CD4-positive, alpha-beta T cell (primary cell): Measurements from ENCODE around the gene CYP2J2. TPM values are rescaled to one million over a fixed set of nuclear protein-coding genes. Genes with fewer than 3 reads are reported as not detected.
A peak's percentile ranks its signal among the peaks of the same experiment; 100 is the strongest.

ENCODE experiments used
- ATAC-seq: fragments of 200-7000 bp; cut with Tn5 transposase; one replicate; pipeline ENCODE4 v1.10.0; 2022; ENCODE audit warnings: mild to moderate bottlenecking; ENCODE audit not compliant: poor library complexity
- CTCF ChIA-PET: fragments of 350-600 bp; sonication (Branson Sonifier 250); formaldehyde crosslinking; loops from one replicate; lab custom pipeline; 2021; ENCODE audit warnings: antibody characterized with exemption, inconsistent platforms; lab: Charles Lee
- POLR2A ChIA-PET: fragments of 350-600 bp; sonication (Branson Sonifier 250); formaldehyde crosslinking; loops from one replicate; lab custom pipeline; 2021; ENCODE audit warnings: antibody characterized with exemption, inconsistent platforms; lab: Charles Lee
- DNase-seq, 14 experiments: peaks; one replicate each; pipeline ENCODE4 v3.0.0-alpha.2; 2013 to 2020; ENCODE audit warnings: mixed read lengths in 2 of 14
- H3K27ac ChIP-seq, 2 donors: one replicate each; pipeline versions ENCODE4 v1.5.1 to v1.7.0; 2013; ENCODE audit warnings: low read length in 2 of 2, low read depth in 1 of 2, mild to moderate bottlenecking in 1 of 2
- H3K27me3 ChIP-seq, 2 experiments: 1 replicate in 1 of 2; 2 replicates in 1 of 2; pipeline versions ENCODE4 v1.6.1 to v1.7.0; 2013; ENCODE audit warnings: low read length in 2 of 2, control low read depth in 1 of 2, mild to moderate bottlenecking in 1 of 2, moderate library complexity in 1 of 2; ENCODE audit not compliant: insufficient read depth in 2 of 2, control insufficient read depth in 1 of 2
- H3K36me3 ChIP-seq: one replicate; pipeline ENCODE4 v1.6.1; 2013; ENCODE audit warnings: low read length, control low read depth; ENCODE audit not compliant: insufficient read depth
- H3K4me1 ChIP-seq: one replicate; pipeline ENCODE4 v1.6.1; 2013; ENCODE audit warnings: low read length, control low read depth; ENCODE audit not compliant: insufficient read depth
- H3K4me3 ChIP-seq: one replicate; pipeline ENCODE4 v1.5.1; 2013; ENCODE audit warnings: mild to moderate bottlenecking, low read length, moderate library complexity
- H3K9me3 ChIP-seq, 2 experiments: 1 replicate in 1 of 2; 2 replicates in 1 of 2; pipeline versions ENCODE4 v1.6.1 to v1.7.0; 2013; ENCODE audit warnings: low read length in 2 of 2, mild to moderate bottlenecking in 2 of 2, control low read depth in 1 of 2, moderate library complexity in 1 of 2; ENCODE audit not compliant: control insufficient read depth in 1 of 2, insufficient read depth in 1 of 2
- H3K27ac Mint-ChIP-seq: one replicate; pipeline ENCODE4 v1.8.0; 2020; ENCODE audit warnings: mixed read lengths
- H3K27me3 Mint-ChIP-seq: one replicate; pipeline ENCODE4 v1.8.0; 2021; ENCODE audit warnings: mixed read lengths
- H3K36me3 Mint-ChIP-seq: one replicate; pipeline ENCODE4 v1.8.0; 2021; ENCODE audit warnings: low read depth, mixed read lengths
- H3K4me1 Mint-ChIP-seq: one replicate; pipeline ENCODE4 v1.8.0; 2021; ENCODE audit warnings: low read depth, mixed read lengths
- H3K4me3 Mint-ChIP-seq: one replicate; pipeline ENCODE4 v1.8.0; 2020; ENCODE audit warnings: mild to moderate bottlenecking, mixed read lengths
- H3K9me3 Mint-ChIP-seq: one replicate; pipeline ENCODE4 v1.8.0; 2020; ENCODE audit warnings: mixed read lengths
- CTCF ChIP-seq: fragments of 200-600 bp; IDR thresholded peaks from one replicate; pipeline ENCODE4 v1.8.0; 2022; ENCODE audit warnings: antibody characterized with exemption, mild to moderate bottlenecking
- intact Hi-C, 2 experiments: fragments of 100-400 bp; cut with DNase I in 1 of 2; cut with micrococcal nuclease in 1 of 2; formaldehyde crosslinking; loops; one replicate each; pipeline versions ENCODE4 v1.15.1 to v1.9.0; 2023 to 2025; cut with DNase I, micrococcal nuclease
- polyA plus RNA-seq, 2 donors: library from polyadenylated mRNA; unstranded; fragments of 120-200 nt; gene quantifications; one replicate each; pipeline ENCODE4 v1.2.1, GENCODE V29; 2013
- total RNA-seq, 174 experiments: library from RNA in 2 of 174; stranded (reverse) in 2 of 174; gene quantifications; one replicate each; pipeline ENCODE4 v1.2.3 and lab custom pipeline; 2021 to 2026

CYP2J2 gene
- under 1 TPM; 0.28 to 0.33 TPM for total RNA-seq
- polyA plus RNA-seq (2013, experiment 1 of 2): 0.82 TPM
- 1.2 TPM for polyA plus RNA-seq (2013, experiment 2 of 2)
- total RNA-seq (lab: John Stamatoyannopoulos, UW): 0.06 to 6.6 (median 0.71) reads per million in 172 experiments

GRCh38 chr1:59926381-59927123 is at the start of gene CYP2J2:
TSS of gene CYP2J2 (minus strand) at chr1:59926773. CDS start at chr1:59926746, 27 bp downstream.
- H3K27me3 Mint-ChIP-seq: peaks cover 35% of the 10 kb centered on the region
- Histone ChIP-seq H3K27me3 (peaks cover 8 to 29% of the 10 kb centered on the region in 2 experiments), H3K4me1 (peaks cover 4% of the 10 kb centered on the region), H3K4me3 (peak within 1 kb of the TSS; percentile 75), H3K36me3 (no peaks in the 10 kb centered on the region), H3K9me3 (peaks cover 0 to 10% of the 10 kb centered on the region in 2 experiments), H3K27ac (no peak within 1 kb of the TSS)
- peaks cover 2% of the 10 kb centered on the region for H3K9me3 Mint-ChIP-seq
- ChIA-PET CTCF (interaction anchor here (1.6 kb wide), 1 partner anchor 21 kb away, joined by 5 read pairs; no protein-coding TSS in a partner anchor), POLR2A (interaction anchor here (0.9 kb wide), 1 partner anchor 1124 kb away, joined by 3 read pairs; no protein-coding TSS in a partner anchor)
- TF ChIP-seq CTCF: no peak
- peak; percentile 85 for ATAC-seq
- intact Hi-C loops: no loop called here
- H3K4me1 Mint-ChIP-seq: peaks cover 15% of the 10 kb centered on the region
- peak in 11 of 14 experiments; percentile 6 to 57 (median 34) for DNase-seq
- H3K27ac Mint-ChIP-seq: peak within 1 kb of the TSS; percentile 30
- peaks cover 5% of the 10 kb centered on the region for H3K36me3 Mint-ChIP-seq
- H3K4me3 Mint-ChIP-seq: peak within 1 kb of the TSS; percentile 93

- intact Hi-C loops: loop anchor here (5.0 to 10.0 kb wide), 4 partner anchors 1069 to 1611 kb away; no protein-coding TSS in a partner anchor
- H3K4me1 Mint-ChIP-seq: peaks cover 7% of the 10 kb centered on the region
- no peaks in the 10 kb centered on the region for H3K9me3 Mint-ChIP-seq
- ATAC-seq (no peak), DNase-seq (no peak)
- CTCF ChIA-PET: no interaction called here
- H3K27ac ChIP-seq: no peak overlapping the region
- peaks cover 7 to 14% of the 10 kb centered on the region in 2 experiments for H3K27me3 ChIP-seq
- no peak overlapping the region for H3K4me3 Mint-ChIP-seq
- H3K27ac Mint-ChIP-seq: no peak overlapping the region
- H3K4me1 ChIP-seq: peaks cover 5% of the 10 kb centered on the region
- no peak overlapping the region for H3K4me3 ChIP-seq
- no peaks in the 10 kb centered on the region for H3K36me3 Mint-ChIP-seq
- H3K9me3 ChIP-seq: no peaks in the 10 kb centered on the region
- peaks cover 35% of the 10 kb centered on the region for H3K27me3 Mint-ChIP-seq
- H3K36me3 ChIP-seq: no peaks in the 10 kb centered on the region
- TF ChIP-seq CTCF: no peak
- POLR2A ChIA-PET: no interaction called here
Observed at GRCh38 chr1:59973719-59974118, 47.1 kb upstream of the CYP2J2 start.

GRCh38 chr1:59972216-59972927 is 45.8 kb upstream of the CYP2J2 start:
- DNase-seq (no peak), ATAC-seq (no peak)
- H3K4me3 ChIP-seq: no peak overlapping the region
- Mint-ChIP-seq H3K36me3 (no peaks in the 10 kb centered on the region), H3K27ac (no peak overlapping the region), H3K4me3 (no peak overlapping the region), H3K4me1 (peaks cover 7% of the 10 kb centered on the region), H3K9me3 (no peaks in the 10 kb centered on the region), H3K27me3 (peaks cover 35% of the 10 kb centered on the region)
- TF ChIP-seq CTCF: no peak
- H3K4me1 ChIP-seq: peaks cover 5% of the 10 kb centered on the region
- POLR2A ChIA-PET: no interaction called here
- CTCF ChIA-PET: no interaction called here
- no peak overlapping the region for H3K27ac ChIP-seq
- intact Hi-C loops: loop anchor here (5.0 to 10.0 kb wide), 4 partner anchors 1070 to 1612 kb away; no protein-coding TSS in a partner anchor
- no peaks in the 10 kb centered on the region for H3K36me3 ChIP-seq
- peaks cover 7 to 14% of the 10 kb centered on the region in 2 experiments for H3K27me3 ChIP-seq
- H3K9me3 ChIP-seq: no peaks in the 10 kb centered on the region
